HepG2 (cell line): ENCODE data around the gene HDGF. TPM values are rescaled to one million over a fixed set of nuclear protein-coding genes. Genes with fewer than 3 reads are reported as not detected.

ENCODE experiments used
- ARNTL ChIP-seq: sonication (generic); formaldehyde crosslinking; IDR thresholded peaks from 2 replicates; pipeline ENCODE4 v1.4.0; 2020; ENCODE audit warnings: mild to moderate bottlenecking, missing genetic modification reagents
- ELF1 ChIP-seq: sonication (generic); formaldehyde crosslinking; IDR thresholded peaks from 2 replicates; pipeline ENCODE4 v1.4.0; 2020; ENCODE audit warnings: missing genetic modification reagents
- FOXM1 ChIP-seq: sonication (generic); formaldehyde crosslinking; IDR thresholded peaks from 2 replicates; pipeline ENCODE4 v1.5.0; 2020; ENCODE audit warnings: missing genetic modification reagents
- HOXA7 ChIP-seq: sonication (generic); formaldehyde crosslinking; IDR thresholded peaks from 2 replicates; pipeline ENCODE4 v1.8.1; 2022; ENCODE audit warnings: mild to moderate bottlenecking, missing genetic modification reagents, moderate library complexity
- KDM5B ChIP-seq: sonication (generic); formaldehyde crosslinking; IDR thresholded peaks from 2 replicates; pipeline ENCODE4 v1.4.0; 2020; ENCODE audit warnings: missing genetic modification reagents, mild to moderate bottlenecking, borderline replicate concordance
- MBD4 ChIP-seq: IDR thresholded peaks from 2 replicates; pipeline ENCODE4 v1.6.1; 2012; ENCODE audit warnings: low read length, inconsistent platforms, borderline replicate concordance
- MYC ChIP-seq: sonication (generic); formaldehyde crosslinking; IDR thresholded peaks from 2 replicates; pipeline ENCODE4 v1.9.0; 2021; ENCODE audit warnings: missing genetic modification reagents, borderline replicate concordance
- NR2F6 ChIP-seq, 2 experiments: IDR thresholded peaks; 2 replicates each; pipeline ENCODE4 v1.6.1; 2016; ENCODE audit warnings: antibody characterized with exemption in 1 of 2, mild to moderate bottlenecking in 1 of 2
- REXO4 ChIP-seq: sonication (generic); formaldehyde crosslinking; IDR thresholded peaks from 2 replicates; pipeline ENCODE4 v1.8.0; 2022; ENCODE audit warnings: missing genetic modification reagents, mild to moderate bottlenecking, borderline replicate concordance
- SYNCRIP ChIP-seq: fragments of 200-400 bp; formaldehyde crosslinking; IDR thresholded peaks from 2 replicates; pipeline ENCODE4 v1.6.1; 2018; ENCODE audit warnings: mild to moderate bottlenecking, low read depth, low read length; ENCODE audit not compliant: insufficient read depth
- ZBTB8A ChIP-seq: sonication (generic); formaldehyde crosslinking; IDR thresholded peaks from 2 replicates; pipeline ENCODE4 v1.4.0; 2020; ENCODE audit warnings: mild to moderate bottlenecking, low read depth, missing genetic modification reagents, borderline replicate concordance
- ZFP41 ChIP-seq: sonication (generic); formaldehyde crosslinking; IDR thresholded peaks from 2 replicates; pipeline ENCODE4 v1.4.0; 2020; ENCODE audit warnings: mild to moderate bottlenecking, missing genetic modification reagents, borderline replicate concordance
- ZMAT3 ChIP-seq: sonication (generic); formaldehyde crosslinking; conservative IDR thresholded peaks from 2 replicates; pipeline ENCODE4 v1.7.0; 2021; ENCODE audit warnings: missing genetic modification reagents
- ZNF253 ChIP-seq: sonication (generic); formaldehyde crosslinking; IDR thresholded peaks from 2 replicates; pipeline ENCODE4 v1.8.0; 2022; ENCODE audit warnings: mild to moderate bottlenecking, missing genetic modification reagents, borderline replicate concordance
- ZNF296 ChIP-seq: sonication (generic); formaldehyde crosslinking; conservative IDR thresholded peaks from 2 replicates; pipeline ENCODE4 v1.5.0; 2020; ENCODE audit warnings: mild to moderate bottlenecking, missing genetic modification reagents
- ZNF3 ChIP-seq: IDR thresholded peaks from 2 replicates; pipeline ENCODE4 v1.7.0; 2017; ENCODE audit warnings: inconsistent platforms
- ZNF329 ChIP-seq: sonication (generic); formaldehyde crosslinking; IDR thresholded peaks from 2 replicates; pipeline ENCODE4 v1.9.0; 2021; ENCODE audit warnings: low read depth, mild to moderate bottlenecking, missing genetic modification reagents
- ZNF33B ChIP-seq: sonication (generic); formaldehyde crosslinking; IDR thresholded peaks from 2 replicates; pipeline ENCODE4 v1.5.1; 2020; ENCODE audit warnings: mild to moderate bottlenecking, missing genetic modification reagents
- ZNF343 ChIP-seq: sonication (generic); formaldehyde crosslinking; IDR thresholded peaks from 2 replicates; pipeline ENCODE4 v1.4.0; 2020; ENCODE audit warnings: mild to moderate bottlenecking, missing genetic modification reagents
- ZNF383 ChIP-seq: sonication (generic); formaldehyde crosslinking; IDR thresholded peaks from 2 replicates; pipeline ENCODE4 v1.4.0; 2020; ENCODE audit warnings: missing genetic modification reagents, mild to moderate bottlenecking, borderline replicate concordance
- ZNF431 ChIP-seq: sonication (generic); formaldehyde crosslinking; IDR thresholded peaks from 2 replicates; pipeline ENCODE4 v1.9.0; 2022; ENCODE audit warnings: missing genetic modification reagents, low read depth, mild to moderate bottlenecking, borderline replicate concordance
- ZNF841 ChIP-seq: sonication (generic); formaldehyde crosslinking; IDR thresholded peaks from 2 replicates; pipeline ENCODE4 v1.8.1; 2023; ENCODE audit warnings: missing genetic modification reagents, borderline replicate concordance
- polyA plus RNA-seq, 8 experiments: library from polyadenylated mRNA; depleted of rRNA in 3 of 8; stranded (reverse) in 7 of 8; unstranded in 1 of 8; fragments of >200 nt; fragmentation: Illumina TruSeq in 4 of 8; extraction: Trizol in 4 of 8; gene quantifications; 2 replicates each; pipeline versions ENCODE4 v1.2.1 to v1.2.3, GENCODE V29; 2011 to 2016; ENCODE audit warnings: low read depth in 4 of 8, missing spikeins in 1 of 8, mixed read lengths in 1 of 8; ENCODE audit not compliant: insufficient read depth in 1 of 8
- total RNA-seq, 5 experiments: library from RNA; depleted of rRNA; stranded (reverse); fragments of >200 nt; fragmentation: Illumina TruSeq; extraction: Trizol; gene quantifications; 2 replicates each; pipeline ENCODE4 v1.2.3, GENCODE V29; 2016; ENCODE audit warnings: low read depth in 1 of 5
- TF ChIP-seq, protein P1 (sequence below): sonication (generic); formaldehyde crosslinking; IDR thresholded peaks from 2 replicates; pipeline ENCODE4 v1.5.1; 2020; ENCODE audit warnings: missing genetic modification reagents, mild to moderate bottlenecking, borderline replicate concordance
- TF ChIP-seq, protein P2 (sequence below): sonication (generic); formaldehyde crosslinking; IDR thresholded peaks from 2 replicates; pipeline ENCODE4 v1.9.0; 2021; ENCODE audit warnings: missing genetic modification reagents, mild to moderate bottlenecking, borderline replicate concordance
- TF ChIP-seq, protein P3 (sequence below): sonication (generic); formaldehyde crosslinking; IDR thresholded peaks from 2 replicates; pipeline ENCODE4 v1.4.0; 2020; ENCODE audit warnings: mild to moderate bottlenecking, missing genetic modification reagents
- TF ChIP-seq, protein P4 (sequence below): sonication (generic); formaldehyde crosslinking; IDR thresholded peaks from 2 replicates; pipeline ENCODE4 v1.5.1; 2020; ENCODE audit warnings: missing genetic modification reagents, mild to moderate bottlenecking, borderline replicate concordance

The HDGF gene
- total and polyA plus RNA-seq, 2 of the 13 experiments (the other 11 are each of a cell fraction or from before 2014, with no cell fraction given): 156 to 196 TPM

DNA sequence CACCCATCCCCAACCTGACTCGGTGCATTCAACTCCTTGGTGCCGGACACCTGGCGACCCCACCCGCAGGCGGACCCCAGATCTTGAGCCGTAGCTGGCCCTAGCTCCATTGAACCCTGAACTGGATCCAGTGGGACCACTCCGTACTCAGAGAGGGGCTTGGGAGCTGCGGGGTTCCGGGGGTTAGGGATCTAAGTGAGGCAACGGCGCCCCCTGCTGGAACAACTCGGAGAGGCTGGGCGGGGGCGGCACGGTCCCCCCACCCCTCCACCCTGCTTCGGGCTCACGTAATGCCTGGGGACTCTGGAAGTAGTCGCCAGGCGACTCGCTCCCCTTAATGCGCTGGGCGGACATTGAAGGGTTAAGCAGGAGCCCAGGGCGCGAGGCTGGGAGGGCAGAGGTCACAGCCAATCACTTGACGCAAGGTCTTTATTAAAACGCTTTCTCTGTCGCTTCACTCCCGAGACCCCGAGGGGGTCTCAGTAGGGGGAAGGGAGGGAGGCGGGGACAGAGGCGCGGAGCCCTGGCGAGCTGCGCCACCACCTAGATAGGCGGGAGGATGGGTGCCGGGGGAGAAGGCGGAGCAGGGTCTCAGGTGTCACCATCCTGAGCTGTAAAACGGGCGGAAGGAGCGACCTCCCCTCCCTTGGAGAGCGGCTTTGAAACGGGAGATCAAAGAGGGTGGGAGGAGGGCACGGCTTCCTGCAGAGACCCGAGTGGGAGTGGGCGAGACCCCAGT lies 45.4 kb downstream of the HDGF start (continued):
- TF ChIP-seq, protein P1, sequence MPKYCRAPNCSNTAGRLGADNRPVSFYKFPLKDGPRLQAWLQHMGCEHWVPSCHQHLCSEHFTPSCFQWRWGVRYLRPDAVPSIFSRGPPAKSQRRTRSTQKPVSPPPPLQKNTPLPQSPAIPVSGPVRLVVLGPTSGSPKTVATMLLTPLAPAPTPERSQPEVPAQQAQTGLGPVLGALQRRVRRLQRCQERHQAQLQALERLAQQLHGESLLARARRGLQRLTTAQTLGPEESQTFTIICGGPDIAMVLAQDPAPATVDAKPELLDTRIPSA (CRISPR knock-in tag): no peak
- TF ChIP-seq HOXA7 (no peak), ZNF3 (no peak), SYNCRIP (no peak), FOXM1 (no peak), ARNTL (no peak), MBD4 (no peak), ZNF841 (no peak), KDM5B (CRISPR knock-in tag) (peak; percentile 36; the same call in 1 of the 2 replicates), ZNF383 (CRISPR knock-in tag) (no peak), ZMAT3 (no peak), MYC (CRISPR knock-in tag) (no peak), ZNF296 (no peak), ZBTB8A (no peak), ZNF343 (CRISPR knock-in tag) (no peak), ZNF253 (no peak), ZFP41 (CRISPR knock-in tag) (no peak), ZNF431 (CRISPR knock-in tag) (no peak), ELF1 (CRISPR knock-in tag) (no peak), ZNF329 (no peak), ZNF33B (CRISPR knock-in tag) (no peak), REXO4 (CRISPR knock-in tag) (no peak), NR2F6 (IDR thresholded peaks at IDR 0.05) (peak; percentile 62; the same call in 1 of the 2 replicates), NR2F6 (CRISPR knock-in tag; IDR thresholded peaks at IDR 0.05) (peak; percentile 40; the same call in 1 of the 2 replicates)
- TF ChIP-seq, protein P2, sequence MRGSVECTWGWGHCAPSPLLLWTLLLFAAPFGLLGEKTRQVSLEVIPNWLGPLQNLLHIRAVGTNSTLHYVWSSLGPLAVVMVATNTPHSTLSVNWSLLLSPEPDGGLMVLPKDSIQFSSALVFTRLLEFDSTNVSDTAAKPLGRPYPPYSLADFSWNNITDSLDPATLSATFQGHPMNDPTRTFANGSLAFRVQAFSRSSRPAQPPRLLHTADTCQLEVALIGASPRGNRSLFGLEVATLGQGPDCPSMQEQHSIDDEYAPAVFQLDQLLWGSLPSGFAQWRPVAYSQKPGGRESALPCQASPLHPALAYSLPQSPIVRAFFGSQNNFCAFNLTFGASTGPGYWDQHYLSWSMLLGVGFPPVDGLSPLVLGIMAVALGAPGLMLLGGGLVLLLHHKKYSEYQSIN (CRISPR knock-in tag): no peak
- TF ChIP-seq, protein P3, sequence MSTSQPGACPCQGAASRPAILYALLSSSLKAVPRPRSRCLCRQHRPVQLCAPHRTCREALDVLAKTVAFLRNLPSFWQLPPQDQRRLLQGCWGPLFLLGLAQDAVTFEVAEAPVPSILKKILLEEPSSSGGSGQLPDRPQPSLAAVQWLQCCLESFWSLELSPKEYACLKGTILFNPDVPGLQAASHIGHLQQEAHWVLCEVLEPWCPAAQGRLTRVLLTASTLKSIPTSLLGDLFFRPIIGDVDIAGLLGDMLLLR (CRISPR knock-in tag): 0 out of 2 replicates have a peak, but pooled peaks have one; percentile 25
- TF ChIP-seq, protein P4, sequence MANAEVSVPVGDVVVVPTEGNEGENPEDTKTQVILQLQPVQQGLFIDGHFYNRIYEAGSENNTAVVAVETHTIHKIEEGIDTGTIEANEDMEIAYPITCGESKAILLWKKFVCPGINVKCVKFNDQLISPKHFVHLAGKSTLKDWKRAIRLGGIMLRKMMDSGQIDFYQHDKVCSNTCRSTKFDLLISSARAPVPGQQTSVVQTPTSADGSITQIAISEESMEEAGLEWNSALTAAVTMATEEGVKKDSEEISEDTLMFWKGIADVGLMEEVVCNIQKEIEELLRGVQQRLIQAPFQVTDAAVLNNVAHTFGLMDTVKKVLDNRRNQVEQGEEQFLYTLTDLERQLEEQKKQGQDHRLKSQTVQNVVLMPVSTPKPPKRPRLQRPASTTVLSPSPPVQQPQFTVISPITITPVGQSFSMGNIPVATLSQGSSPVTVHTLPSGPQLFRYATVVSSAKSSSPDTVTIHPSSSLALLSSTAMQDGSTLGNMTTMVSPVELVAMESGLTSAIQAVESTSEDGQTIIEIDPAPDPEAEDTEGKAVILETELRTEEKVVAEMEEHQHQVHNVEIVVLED (CRISPR knock-in tag): no peak
